ENCODE measurements around the gene NEAT1.
"Not testable (repeated sequence)": the region's sequence is repeated elsewhere in the genome, so short reads cannot be mapped to it uniquely, and the experiment has no call there.

NEAT1 gene

GRCh38 chr11:65454311-65454695 is 31.7 kb downstream of the NEAT1 start:
- DNase-seq, result no peak

- peak; percentile 85 to 88 for DNase-seq
These were observed 32.3 kb downstream of the NEAT1 start for GRCh38 chr11:65454696-65455456.

GRCh38 chr11:65456418-65456817 is 33.8 kb downstream of the NEAT1 start:
- DNase-seq, result no peak

GRCh38 chr11:65459552-65459951 is 37.0 kb downstream of the NEAT1 start:
- no peak for DNase-seq

GRCh38 chr11:65465471-65465870 is 42.9 kb downstream of the NEAT1 start:
- DNase-seq, result not testable (repeated sequence)

GRCh38 chr11:65467306-65467705 is 44.7 kb downstream of the NEAT1 start:
- DNase-seq, result not testable (repeated sequence)

- peak; percentile 65 to 75 for DNase-seq
These were observed 46.3 kb downstream of the NEAT1 start for GRCh38 chr11:65468874-65469333.

GRCh38 chr11:65470433-65471049 is 47.9 kb downstream of the NEAT1 start:
- no peak for DNase-seq

- DNase-seq, result peak; percentile 48 to 54
These were observed 48.9 kb downstream of the NEAT1 start for GRCh38 chr11:65471447-65471891.

- not testable (repeated sequence) for DNase-seq
These were observed 50.1 kb downstream of the NEAT1 start for GRCh38 chr11:65472588-65473277.

GRCh38 chr11:65473278-65473860 is 50.8 kb downstream of the NEAT1 start:
- no peak for DNase-seq

GRCh38 chr11:65474864-65475263 is 52.3 kb downstream of the NEAT1 start:
- no peak for DNase-seq

GRCh38 chr11:65476632-65477148 is 54.1 kb downstream of the NEAT1 start:
- peak in 1 of 2 donors; percentile 24 for DNase-seq

GRCh38 chr11:65477149-65477965 is 54.8 kb downstream of the NEAT1 start:
- DNase-seq, result peak; percentile 88

GRCh38 chr11:65478388-65479183 is 56.0 kb downstream of the NEAT1 start:
- no peak for DNase-seq

GRCh38 chr11:65479184-65480145 is 56.9 kb downstream of the NEAT1 start:
- DNase-seq, result no peak

GRCh38 chr11:65482306-65482850 is 59.8 kb downstream of the NEAT1 start:
- no peak for DNase-seq

- DNase-seq, result no peak
These were observed 63.3 kb downstream of the NEAT1 start for GRCh38 chr11:65485920-65486219.

GRCh38 chr11:65486570-65487466 is 64.2 kb downstream of the NEAT1 start:
- no peak for DNase-seq
